DMS53 (cell line): ENCODE results near the gene PAFAH1B1.
A peak's percentile ranks its signal among the peaks of the same experiment; 100 is the strongest.

Source experiments
- DNase-seq: peaks from one replicate; lab custom pipeline; 2025; lab: John Stamatoyannopoulos, UW

PAFAH1B1 gene

DNA sequence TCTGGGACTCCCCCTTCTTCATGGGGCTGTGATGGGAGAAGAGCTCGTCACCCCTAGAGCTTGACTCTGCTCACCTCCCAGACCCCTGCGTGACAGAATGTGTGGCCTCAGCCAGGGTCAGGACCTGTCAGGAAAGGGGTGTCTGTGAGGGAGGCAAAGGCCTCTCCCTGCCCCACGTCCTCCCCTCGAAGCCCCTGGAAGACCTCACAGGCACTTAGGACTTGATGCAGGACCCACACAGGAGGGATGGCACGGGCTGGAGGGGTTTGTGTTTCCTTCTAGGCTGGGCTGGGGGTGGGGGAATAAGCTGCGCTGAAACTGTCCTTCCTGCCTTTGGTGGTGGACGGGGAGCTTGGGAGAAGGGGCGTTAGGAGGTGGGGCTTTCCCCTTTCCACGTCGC lies 129.2 kb downstream of the PAFAH1B1 start:
- no peak for DNase-seq

- peak; percentile 58 for DNase-seq
Measured at GRCh38 chr17:2723505-2723996, 130.1 kb downstream of the PAFAH1B1 start.

DNA sequence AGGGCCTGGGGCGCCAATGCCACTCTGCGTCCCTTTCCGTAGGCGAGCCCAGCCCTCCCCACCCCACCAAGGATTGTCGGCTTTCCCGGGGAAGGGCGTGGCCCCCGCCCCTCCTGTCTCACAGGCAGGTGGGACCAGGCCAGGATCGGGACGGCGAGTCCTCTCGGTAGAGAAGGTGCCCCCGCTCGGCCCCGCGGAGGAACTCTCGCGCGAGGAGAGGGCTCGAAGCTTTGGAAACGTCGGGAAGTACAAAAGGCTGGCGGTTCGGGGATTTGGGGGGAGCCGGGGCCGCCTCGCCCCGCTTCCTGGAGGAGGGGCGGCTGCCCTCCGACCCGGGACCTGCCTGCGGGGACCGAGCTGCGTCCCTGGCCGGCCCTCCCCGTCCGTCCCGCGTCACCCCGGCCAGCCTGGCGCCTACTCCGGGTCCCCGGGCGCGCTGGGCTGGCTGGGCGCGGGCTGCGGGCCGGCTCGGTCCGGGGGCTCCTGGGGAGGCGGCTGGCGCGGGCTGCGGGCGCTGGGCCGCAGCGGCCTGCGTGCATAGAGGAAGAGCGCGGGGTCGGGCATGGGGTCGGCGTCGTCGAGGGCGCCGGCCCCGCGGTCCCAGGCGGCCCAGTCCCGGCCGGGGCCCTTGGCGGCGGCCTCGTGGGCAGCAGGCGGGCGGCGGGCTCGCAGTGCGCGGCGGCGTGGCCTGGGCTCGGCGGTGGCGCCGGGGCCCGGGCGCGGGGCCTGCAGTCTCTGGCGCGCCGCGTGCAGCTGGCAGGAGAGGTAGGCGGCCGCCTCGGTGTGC lies 130.7 kb downstream of the PAFAH1B1 start:
- DNase-seq: peak; percentile 76

DNA sequence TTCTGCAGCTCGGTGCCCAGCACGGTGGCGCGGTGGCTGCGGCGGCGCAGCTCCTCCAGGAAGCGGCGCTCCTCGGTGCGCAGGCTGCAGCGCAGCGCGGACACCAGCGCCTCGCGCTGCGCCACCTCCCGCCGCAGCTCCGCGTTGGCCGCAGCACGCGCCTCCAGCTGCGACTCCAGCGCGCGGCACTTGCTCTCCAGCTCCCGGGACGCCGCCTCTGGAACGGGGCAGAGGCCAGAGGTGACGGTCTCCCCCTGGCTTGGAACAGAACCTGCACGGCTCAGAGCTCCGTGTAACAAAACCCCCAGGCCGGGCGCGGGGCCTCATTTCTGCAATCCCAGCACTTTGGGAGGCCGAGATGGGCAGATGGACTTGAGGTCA lies 131.3 kb downstream of the PAFAH1B1 start:
- DNase-seq: peak; percentile 81

DNA sequence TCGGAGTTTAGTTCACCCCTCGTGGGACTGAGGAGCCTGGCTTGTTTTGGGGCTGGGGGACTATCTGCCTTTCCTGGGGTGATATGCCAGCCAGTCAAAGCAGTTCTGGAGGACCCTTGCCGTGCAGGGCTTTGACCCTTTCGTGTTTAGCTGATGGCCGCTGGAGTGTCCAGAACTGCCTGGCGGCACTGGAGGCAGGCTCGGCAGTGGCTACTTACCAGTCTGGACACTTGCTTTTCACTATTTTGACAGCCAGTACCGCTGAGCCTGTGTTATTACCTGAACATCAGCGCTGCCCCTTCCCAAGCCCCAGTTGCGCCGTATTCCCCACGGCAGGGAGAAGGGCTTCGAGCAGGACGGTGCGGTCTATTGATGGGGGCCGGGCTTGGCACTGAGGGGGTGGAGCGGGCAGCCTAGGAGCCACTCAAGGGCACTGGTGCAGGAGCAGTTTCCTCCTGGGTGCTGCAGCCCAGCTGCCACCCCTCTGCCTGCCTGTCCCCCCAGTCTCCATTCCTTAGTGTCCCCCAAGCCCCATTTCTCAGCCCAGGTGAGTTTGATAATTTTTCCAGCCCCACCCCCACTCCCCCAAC lies 137.4 kb downstream of the PAFAH1B1 start:
- DNase-seq: no peak

DNA sequence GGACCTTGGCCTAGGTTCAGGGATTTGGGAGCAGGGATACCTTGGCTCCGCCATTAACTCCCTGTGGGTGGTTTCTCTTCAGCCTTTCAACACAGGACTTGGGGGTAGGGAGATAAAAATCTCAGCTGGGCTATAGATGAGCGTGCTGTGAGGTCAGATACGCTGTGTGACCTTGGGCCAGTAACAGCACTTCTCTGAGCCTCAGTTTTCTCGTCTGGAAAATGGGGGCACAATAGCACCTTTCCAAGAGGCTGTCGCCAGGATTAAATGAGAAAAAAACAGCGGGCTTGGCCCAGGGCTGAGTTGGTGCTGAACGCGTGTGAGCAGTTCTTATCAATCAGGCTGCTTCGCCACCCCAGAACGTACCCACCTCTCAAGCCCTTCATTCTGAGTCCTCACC lies 138.4 kb downstream of the PAFAH1B1 start:
- no peak for DNase-seq

GRCh38 chr17:2734939-2735338 lies 141.5 kb downstream of the PAFAH1B1 start:
- DNase-seq: no peak
